HTERT RPE-1 (cell line): ENCODE results near the gene FMNL1.

ENCODE experiments used
- in situ Hi-C: fragments of 300-500 bp; cut with MboI; formaldehyde crosslinking; loops from 4 replicates; pipeline ENCODE4 v1.14.3; 2020; ENCODE audit warnings: low sequenced_read_pairs

The FMNL1 gene

DNA sequence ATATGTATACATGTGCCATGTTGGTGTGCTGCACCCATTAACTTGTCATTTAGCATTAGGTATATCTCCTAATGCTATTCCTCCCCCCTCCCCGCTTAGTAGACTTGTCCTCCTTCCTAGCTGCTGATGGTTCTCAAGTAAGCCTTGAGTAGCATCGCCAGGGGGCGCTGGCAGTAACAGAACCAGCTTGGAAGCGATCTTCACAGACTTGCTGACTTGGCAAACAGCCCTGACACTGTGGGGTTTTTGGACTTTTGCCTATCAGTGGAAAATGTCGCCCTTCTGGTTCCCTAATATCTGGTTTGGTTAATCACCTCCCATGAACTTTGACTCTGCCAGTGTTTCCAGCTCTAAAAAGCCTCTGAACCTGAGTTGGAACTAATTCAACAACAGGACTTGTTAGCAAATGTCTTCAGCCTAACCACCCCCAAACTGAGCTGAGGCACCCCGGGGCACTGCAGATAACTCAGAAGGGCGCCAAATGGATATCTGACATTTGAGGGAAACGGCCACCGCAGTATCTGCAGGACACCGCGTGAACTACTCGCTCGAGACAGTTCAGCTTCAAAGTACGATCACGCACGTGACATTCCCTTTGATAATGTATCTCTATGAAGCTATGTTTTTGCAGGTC lies 55.6 kb downstream of the FMNL1 start:
- in situ Hi-C loops, result no loop called here

DNA sequence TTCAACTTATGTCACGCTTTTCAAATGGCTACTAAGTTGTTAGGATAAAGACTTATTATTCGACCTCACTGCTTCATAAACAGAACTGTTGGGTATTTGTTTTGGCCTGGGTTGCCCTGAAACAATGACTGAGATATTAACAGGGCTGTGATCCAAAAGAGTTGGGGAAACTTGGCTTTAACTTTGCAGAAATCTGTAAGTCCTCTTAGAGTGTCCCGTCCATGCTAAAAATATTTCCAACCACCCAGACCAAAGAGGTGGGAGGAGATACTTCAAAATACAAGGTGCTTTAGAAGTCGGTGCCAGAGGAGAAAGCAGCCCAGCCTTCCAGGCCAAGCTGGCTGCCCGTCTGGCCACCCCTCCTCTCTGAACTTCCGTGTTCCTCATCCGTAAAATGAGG lies 56.3 kb downstream of the FMNL1 start:
- in situ Hi-C loops, result no loop called here

DNA sequence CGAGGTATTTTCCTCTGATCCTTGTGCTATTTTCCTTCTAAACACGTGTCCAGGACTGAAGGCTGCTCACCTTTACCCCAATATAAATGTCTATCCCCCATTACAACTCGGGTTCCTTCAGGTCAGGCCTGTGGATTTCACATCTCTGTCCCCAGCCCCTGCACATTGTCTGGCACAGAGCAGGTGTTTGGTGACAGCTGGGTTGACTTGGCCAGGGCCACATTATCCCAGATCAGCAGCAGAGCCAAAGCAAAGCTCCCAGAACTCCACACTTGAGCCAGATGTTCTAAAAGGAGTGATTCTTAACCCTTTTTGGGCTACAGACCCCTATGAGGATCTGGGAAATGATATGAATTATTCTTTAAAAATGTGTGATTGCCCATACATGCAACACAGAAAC lies 58.2 kb downstream of the FMNL1 start:
- in situ Hi-C loops, result no loop called here

DNA sequence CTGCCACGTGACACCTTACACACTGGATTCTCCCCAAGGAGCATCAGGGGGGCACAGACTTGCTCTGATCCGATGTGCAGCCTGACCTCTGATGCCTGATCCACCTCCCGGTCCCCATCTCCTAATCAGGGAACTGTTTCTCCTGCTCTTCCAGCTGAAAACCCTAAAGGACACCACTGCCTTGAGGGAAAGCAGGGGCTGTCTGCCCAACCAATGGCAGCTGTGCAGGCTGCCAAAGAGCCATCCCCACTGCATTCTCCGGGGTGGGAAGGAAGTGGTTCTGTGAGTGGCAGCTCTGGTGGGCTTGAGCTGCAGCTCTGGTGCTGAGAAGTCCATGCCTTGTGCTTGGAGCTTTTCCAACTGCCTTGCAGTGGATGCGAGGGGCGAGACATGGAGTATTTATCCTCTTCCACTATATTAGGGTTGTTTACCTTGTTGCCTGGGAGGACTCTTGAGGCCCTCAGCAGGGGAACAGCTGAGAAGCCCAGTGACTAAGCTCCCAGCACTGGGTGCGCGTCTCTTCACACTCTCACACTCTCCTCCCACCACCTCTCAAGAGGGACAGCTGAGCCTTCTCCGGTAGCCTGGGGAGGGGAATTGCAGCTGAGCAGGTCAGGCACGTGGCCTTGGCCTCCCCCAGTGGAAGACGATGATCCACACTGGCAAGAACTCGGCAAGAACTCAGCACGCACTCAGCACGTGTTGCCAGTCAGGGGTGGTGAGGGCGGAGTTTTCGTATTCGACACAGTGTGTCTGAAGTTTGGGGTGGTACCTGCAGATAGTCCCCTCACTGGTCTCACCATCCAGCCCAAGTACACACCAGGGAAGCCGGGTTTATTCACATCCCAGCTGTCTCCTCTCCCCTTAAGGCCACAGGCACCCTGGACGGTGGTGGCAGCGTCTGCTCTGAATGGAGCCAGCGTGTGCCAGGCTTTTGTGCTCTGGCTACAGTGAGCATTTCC lies 61.3 kb downstream of the FMNL1 start:
- in situ Hi-C loops, result no loop called here

DNA sequence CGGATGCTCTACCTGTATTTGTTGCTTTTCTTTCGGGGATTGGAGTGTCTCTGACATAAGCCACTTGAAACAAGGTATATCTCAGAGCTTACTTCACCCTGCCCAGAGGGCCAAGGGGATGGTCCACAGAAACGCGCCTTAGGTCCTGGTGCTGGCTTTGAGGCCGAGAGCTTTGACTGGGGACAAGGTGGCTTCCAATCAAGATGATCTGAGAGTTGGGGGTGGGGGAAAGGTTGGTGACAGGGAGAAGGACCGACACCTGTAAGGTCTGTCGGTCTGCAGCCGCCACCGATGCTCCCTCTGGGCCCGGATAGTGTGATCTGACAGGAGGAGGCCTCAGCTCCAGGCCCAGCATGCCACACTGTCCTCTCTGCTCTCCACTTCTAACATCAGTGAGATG lies 62.0 kb downstream of the FMNL1 start:
- in situ Hi-C loops, result no loop called here

DNA sequence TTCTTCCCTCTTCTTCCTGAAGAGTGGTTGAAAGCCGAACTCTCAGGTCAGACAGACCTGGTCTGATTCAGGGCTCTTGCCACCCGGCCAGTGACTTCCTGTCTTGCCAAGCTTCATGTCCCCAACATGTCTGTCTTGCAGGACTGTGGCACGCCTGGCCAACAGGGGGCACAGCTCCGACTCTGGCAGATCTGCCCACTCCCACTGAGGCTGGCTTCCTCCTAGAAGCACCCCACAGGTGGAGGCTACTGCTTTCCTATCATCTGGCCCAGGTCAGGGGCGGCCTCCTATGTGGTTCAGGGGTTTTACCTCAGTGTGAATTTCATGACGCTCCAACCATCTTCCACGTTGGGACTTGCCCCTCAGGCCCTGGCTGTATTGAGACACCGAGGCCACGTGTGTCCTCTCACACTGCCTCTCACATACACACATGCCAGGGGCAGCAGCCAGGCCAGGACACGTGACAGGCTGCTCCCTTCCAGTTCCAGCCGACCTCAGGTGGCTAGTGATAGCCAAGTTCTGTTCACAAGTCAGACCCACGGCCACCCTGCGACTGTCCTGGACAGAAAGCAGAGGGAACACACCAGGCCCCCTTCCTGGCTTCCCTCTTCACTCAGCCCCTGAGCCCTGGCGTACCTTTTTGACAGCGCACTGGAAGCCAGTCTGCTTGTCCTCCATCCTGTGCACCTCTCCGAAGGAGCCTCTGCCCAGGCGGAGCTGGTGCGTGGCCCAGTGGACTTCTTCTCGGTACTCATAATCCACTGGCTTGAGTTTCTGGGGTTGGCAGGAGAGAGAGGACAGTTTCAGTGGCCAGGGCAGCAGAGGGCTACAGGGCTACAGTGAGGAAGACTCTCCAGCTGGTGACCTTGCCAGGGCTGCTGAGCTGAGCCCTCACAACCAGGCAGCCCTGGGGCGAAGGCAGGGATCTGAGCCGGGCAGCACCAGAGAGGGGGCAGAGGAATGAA lies 62.8 kb downstream of the FMNL1 start:
- in situ Hi-C loops, result no loop called here

DNA sequence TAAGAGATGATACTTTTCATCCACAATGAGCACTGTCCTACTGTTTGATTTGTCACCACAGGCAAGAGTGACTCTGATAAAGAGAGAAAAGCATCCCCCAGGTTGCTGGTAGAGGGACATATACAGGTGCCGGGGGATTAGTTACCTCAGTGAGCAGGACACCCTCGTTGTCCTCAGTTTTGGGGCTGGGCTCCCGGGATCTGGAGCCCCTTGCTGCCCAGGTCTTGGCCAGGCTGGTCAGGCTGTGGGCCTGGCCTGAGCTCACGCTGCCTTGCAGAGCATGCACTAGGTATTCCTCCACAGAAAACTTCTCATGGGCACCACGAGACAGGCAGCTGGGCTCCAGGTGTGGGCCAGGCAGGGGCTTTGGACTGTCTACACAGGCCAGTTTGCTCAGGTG lies 64.6 kb downstream of the FMNL1 start:
- in situ Hi-C loops, result no loop called here

DNA sequence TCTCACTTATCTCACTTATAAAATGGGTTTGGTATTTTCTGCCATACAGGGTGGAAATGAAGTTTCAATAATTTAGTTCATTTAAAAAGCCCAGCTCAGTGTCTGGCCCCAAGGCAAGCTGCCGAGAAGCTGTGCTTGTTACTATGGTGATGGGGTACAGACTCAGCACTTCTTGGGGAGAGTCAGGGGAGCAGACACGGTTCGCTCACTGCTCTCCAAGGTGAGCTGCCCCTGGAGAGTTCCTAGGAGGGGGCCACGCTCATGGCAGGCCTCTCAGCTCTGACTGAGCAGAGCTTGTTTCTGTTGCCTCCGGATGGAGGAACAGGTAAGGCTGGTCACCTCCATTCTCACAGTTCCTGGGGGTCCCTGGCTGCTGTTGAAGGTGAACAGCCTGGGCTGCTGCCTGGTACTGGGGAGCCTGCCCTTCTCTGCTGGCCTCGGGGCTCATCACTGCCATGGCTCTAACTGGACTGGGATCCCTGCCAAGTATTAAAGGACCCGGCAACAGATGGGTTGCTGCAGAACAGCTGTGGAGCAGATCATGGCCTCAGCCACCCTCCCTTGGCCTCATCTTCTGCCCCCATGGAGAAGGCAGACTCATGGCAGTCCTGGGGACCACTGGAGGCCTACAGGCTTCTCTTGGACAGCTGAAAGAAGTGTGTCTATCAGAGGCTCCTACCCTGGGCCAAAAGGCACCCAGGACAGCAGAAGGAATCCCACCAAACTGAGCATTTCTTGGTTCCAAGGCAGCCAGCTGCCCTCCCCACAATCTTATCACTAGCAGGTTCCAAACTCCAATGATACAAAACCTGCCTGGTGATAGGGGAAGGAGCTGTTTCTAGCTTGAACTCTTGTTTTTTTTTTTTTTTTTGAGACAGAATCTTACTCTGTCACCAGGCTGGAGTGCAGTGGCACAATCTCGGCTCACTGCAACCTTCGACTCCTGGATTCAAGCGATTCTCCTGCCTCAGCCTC lies 66.1 kb downstream of the FMNL1 start:
- in situ Hi-C loops, result no loop called here

DNA sequence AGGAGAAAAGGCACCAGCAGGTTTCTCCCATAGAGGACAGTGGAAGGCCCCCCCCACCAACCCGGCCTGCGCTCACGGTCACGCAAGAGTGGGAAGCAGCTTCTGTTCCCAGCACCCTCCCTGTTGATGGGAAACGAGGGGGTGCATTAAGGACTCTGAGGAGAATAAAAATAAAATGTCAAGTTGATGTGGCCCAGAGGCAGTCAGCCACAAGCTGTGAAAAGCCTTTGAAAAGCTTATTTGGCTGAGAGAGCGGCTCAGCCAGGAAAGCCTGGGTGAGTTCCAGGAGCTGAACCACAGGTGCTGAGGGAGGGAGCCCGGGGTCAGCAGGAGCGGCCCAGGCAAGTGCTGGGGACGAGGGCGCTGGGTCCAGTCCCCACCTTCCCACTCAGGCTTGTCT lies 67.1 kb downstream of the FMNL1 start:
- in situ Hi-C loops, result no loop called here

DNA sequence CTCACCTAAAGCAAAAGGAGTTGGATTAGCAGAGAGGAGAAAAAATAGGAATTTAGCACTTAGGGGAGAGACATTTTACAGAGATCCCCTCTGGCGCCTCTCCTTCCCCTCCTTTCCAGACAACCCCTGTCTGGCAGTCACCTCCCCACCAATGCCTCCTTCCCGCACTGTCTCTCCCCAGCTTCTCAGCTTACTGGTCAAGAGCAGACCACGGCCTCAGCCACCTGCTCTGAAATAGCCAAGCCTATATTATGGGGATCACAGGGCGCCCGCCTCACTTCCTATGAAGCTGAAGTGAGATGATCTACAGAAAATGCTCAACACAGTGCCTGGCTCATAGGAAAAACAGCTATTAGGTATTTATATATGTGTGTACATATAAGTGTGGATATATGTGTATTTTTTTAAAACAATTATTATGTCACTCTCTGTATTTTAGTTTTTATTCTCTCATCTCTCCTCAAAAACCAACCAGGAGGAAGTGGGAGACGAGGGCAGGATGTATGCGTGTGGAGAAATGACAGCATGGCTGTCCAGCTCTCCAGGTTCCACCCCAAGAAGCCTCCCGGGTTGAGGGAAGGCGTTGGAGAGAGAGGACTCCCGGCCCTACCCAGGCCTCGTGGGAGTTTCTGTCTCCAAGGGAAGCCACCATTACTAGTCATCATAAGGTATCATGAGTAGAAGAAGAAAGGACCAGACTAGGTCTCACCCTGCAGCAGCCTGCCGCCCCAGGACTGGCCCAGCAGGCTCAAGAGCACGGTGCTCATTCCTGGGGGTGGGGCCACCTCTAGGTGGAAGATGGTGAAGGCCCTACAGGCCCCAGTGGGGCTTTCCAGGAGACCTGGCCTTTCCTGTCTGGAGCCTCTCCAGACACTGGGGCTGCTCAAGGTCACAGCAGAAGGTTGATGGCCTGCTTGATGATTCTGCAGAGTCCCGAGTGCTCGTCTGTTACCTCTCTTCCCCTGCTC lies 67.9 kb downstream of the FMNL1 start:
- in situ Hi-C loops, result no loop called here

DNA sequence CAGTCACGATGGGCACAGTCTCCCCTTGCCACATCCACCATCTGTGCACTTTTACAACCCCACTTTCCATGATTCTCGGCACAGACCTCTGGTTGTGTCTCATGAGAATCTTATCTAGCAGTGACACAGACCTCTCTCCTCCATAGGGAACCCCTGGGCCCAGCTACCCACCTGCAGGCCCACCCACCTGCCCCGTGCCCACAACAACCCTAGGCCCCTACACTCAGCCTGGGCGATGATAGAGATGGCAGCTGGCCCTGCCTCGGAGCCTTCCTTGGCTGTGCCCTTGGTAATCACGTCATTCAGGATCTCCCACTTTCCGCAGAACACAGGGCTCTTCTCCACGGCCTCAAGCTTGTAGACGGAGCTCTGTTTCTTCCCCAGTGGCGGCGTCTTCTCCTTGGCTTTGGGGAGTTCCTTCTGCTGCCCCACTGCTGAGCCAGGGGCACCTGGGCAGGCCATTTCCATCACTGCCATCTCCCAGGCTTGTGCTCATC lies 68.6 kb downstream of the FMNL1 start:
- in situ Hi-C loops, result no loop called here

DNA sequence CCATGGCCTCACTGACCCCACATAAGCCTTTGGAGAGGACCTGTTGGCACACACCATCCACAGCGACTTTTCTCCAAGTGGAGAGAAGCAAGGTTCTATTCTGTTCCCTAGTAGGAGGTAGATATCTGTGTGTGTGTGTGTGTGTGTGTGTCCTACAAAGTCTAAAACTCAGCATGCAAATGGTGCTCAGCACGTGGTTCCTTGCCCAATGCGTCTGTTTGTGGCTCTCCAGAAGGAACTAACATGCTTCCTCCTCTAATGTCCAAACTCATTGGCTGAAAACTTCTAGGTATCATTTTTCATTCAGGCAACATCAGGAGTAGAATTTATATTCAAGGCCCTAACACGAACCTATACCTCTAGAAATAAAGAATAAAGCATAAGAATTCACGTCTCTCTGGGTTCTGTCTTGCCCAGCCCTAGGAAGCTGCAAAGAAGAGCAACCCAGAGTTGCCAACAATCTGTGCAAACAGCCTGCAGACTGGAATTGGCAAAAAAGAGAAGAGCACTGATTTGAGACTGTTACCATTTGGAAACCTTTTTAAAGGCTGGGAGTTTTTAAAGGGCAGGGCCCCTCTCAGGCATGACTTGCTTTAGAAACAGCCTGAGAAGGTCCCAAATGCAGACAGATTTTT lies 69.6 kb downstream of the FMNL1 start:
- in situ Hi-C loops, result no loop called here

DNA sequence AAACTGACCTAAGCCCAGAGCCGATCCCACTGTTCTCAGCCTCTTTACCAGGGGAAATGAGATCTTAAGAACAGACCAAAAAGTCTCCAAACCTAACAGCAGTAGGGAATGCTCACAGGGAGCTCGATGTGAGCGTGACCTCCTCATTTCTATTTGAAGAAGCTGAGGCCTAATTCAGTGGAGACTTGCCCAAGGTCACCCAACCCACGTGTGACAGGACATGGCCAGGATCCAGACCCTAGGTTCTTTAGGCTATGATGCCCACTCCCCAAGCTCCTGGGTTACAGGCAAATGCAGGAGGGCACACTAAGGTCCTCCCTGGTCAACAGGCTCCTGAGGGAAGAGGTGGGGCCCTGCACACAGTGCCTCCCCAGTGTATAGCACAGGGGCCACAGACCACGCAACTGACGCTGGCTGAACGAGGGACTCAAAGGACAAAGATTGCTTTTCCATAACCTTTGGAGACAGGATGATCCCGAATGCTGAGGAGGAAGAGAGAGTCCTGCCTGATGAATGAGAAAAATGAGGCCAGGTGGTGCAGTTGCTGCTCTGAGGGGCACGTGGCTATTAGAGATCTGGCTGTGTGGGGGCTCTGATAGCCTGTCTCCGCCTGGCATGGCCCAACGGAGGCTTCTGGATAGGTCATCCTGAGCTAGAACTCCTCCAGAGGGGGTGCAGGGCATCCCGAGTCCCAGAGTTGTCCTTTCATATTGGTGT lies 71.2 kb downstream of the FMNL1 start:
- in situ Hi-C loops, result no loop called here

DNA sequence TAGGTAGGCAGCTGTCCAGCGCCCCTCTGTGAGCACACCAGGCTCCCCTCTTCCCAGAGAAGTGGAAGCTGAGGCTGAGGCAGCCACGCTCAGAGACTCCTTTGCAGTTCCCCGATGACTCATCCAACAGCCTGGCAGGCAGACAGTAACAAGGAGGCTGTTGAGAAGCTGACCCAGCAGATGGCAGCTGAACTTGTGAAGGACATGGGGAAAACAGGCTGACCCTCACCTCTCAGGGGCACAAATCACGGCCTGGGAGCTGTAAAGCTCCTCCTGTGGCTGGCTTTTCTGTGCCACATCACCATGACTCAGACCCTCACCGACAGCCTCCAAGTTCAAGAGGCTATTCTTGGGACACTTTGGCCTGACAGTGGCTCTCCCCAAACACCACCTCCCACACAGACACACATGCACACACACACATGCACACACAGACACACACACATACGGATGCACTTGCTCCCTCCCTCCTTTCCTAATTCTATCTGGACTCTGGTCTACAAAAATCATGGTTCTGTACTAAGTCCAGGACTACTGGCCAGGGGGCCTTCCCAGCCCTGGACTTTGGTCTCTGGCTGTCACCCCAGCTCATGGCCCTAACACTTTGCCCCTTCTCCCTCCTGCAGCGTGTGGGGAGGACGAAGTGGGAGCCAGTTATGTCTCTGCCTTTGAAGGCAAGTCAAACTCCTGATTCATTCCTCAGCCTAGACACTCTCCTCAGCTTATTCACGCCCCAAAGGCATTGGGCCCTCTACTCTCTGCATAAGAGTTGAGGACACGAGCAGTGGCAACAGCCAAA lies 71.9 kb downstream of the FMNL1 start:
- in situ Hi-C loops, result no loop called here

DNA sequence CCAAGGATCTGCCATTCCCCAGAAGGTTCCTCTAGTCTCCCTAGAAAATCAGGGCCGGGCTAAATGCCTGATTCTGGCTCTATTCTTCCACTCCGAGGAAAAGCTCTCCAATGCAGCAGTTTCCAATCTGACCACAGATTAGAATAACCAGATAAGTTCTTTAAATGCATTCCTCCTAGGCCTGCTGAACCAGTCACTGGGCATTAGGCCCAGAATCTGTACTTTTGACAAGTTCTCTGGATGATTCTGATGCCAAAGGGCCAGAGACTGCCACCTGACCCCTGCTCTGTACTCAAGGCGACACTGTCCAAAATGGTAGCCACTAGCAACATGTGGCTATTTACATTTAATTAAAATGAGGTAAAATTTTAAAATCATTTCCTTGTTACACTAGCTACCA lies 72.8 kb downstream of the FMNL1 start:
- in situ Hi-C loops, result no loop called here

DNA sequence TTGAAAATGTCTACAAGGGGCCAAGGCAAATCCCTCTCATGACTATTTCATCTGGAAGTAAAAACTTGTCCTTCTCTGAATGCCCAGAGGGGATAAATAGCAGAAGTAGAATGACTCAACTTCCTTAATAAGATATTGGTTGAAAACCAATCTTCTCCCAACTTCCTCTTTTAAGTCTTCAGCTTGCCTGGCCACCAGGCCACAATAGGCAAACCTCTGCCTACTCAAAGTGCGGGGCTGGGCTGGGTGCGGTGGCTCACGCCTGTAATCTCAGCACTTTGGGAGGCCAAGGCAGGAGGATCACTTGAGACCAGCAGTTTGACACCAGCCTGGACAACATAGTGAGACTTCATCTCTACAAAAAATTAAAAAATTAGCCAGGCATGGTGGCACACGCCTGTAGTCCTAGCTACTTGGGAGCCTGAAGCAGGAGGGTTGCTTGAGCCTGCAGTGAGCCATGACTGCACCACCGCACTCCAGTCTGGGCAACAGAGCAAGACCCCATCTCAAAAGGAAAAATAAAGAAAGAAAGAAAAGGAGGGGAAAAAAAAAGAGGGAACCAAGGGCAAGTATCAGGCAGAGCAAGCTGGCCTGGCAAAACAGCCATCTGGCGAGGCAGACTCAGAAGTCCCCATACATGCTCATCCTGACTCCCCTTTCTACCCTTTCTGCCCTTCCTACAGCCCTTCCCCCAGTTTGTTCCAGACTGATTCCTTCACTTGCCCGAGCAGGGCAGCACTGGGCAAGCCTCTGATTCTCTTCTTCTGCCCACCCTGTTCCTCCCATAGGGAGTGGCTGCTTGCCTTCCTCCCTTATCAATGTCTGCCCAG lies 74.5 kb downstream of the FMNL1 start:
- in situ Hi-C loops, result no loop called here
